ENCODE data around the gene SPTLC3. TPM values are rescaled to one million over a fixed set of nuclear protein-coding genes. Genes with fewer than 3 reads are reported as not detected.

The SPTLC3 gene
- polyA plus RNA-seq, 3 donors: 0.01 TPM; not detected in 2

DNA sequence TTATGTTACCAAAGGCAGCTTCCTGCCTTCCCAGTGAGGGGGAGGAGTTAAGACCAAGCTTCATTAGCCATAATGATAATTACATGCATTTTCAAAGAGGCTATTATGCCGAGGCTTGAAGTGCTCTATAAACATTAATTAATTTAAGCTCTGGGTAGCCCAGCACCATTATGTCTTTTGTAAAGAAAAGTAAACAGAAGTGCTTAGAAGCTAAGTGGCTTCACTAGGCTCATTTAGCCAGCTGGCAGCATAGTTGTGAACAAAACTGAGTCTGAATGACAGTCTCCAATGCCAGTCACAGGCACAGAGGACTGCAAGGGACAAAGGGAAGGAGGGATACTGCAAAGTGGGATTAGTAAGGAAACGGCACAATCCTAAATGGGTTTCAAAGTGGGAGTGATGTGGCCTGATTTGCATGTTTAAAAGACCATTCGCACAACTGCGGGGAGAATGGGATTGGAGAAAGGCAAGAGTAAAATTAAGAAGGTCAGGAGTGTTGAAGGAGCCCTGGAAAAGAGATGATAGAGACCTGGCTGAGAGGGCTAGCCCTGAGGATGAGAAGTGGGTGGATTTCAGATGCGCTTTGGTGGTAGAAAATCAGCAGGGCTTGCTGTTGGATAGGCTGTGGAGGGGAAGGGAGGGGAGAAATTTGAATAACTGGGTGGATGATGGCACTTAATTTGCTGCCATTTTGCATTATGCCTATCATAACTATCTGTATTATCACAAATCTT, 192.2 kb downstream of the SPTLC3 start:
- no peak overlapping the region for H3K4me3 Mint-ChIP-seq
- WGBS (ENCODE audit: insufficient coverage): 89% methylated on average over 3 of the region's 5 CpGs

DNA sequence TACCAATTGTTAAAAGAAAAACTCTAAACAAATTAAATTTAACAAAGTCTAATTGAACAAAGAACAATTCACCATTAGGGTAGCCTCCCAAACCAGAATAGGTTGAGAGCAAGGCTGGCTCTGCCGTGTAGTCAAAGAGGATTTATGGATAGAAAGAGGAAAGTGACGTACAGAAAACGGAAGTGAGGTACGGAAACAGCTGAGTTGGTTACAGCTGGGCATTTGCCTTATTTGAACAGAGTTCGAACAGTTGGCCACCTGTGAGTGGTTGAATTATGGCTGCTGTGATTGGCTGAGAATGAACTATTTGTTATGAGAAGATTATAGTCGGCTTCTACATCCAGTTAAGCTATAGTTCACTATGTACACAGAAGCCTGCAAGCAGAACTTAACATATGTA, 193.8 kb downstream of the SPTLC3 start:
- 2% methylated on average over 4 of the region's 6 CpGs for WGBS (ENCODE audit: insufficient coverage)
- Mint-ChIP-seq H3K4me1 (peaks cover 3% of the 10 kb centered on the region), H3K27ac (no peak overlapping the region), H3K4me3 (no peak overlapping the region), H3K9me3 (peaks cover 0 to 5% (median 2%) of the 10 kb centered on the region in 7 donors), H3K27me3 (ENCODE audit: low read depth in 3 of 3) (peaks cover 0 to 8% (median 4%) of the 10 kb centered on the region in 3 donors), H3K36me3 (no peaks in the 10 kb centered on the region)
- H4K20me1 ChIP-seq (ENCODE audit: insufficient read depth, low read length): no peaks in the 10 kb centered on the region
- H3K27ac ChIP-seq (ENCODE audit: low read depth in 1 of 2, low read length in 2 of 2): no peak overlapping the region
- H3K9ac ChIP-seq (ENCODE audit: insufficient read depth, low read length, poor library complexity, severe bottlenecking): no peak overlapping the region
- intact Hi-C loops (cut with micrococcal nuclease): no loop called here
- no peak overlapping the region for H2AFZ ChIP-seq (ENCODE audit: insufficient read depth, low read depth, low read length, poor library complexity, severe bottlenecking)
- no peaks in the 10 kb centered on the region for H3K9me3 ChIP-seq (replicated peaks in 1 of 2; ENCODE audit: control insufficient read depth in 1 of 2, insufficient read depth in 1 of 2, low read length in 2 of 2)
- DNase-seq: no peak
- no peaks in the 10 kb centered on the region for H3K79me2 ChIP-seq (ENCODE audit: insufficient read depth, low read length)
- H3K36me3 ChIP-seq (replicated peaks in 1 of 2; ENCODE audit: control insufficient read depth in 1 of 2, insufficient read depth in 2 of 2, low read length in 2 of 2): no peaks in the 10 kb centered on the region
- no peak overlapping the region for H3K4me2 ChIP-seq (replicated peaks; ENCODE audit: extremely low read depth, low read length, poor library complexity, severe bottlenecking)
- H3K27me3 ChIP-seq (ENCODE audit: control insufficient read depth in 2 of 2, insufficient read depth in 2 of 2, low read length in 2 of 2): no peaks in the 10 kb centered on the region
- TF ChIP-seq, protein P1, sequence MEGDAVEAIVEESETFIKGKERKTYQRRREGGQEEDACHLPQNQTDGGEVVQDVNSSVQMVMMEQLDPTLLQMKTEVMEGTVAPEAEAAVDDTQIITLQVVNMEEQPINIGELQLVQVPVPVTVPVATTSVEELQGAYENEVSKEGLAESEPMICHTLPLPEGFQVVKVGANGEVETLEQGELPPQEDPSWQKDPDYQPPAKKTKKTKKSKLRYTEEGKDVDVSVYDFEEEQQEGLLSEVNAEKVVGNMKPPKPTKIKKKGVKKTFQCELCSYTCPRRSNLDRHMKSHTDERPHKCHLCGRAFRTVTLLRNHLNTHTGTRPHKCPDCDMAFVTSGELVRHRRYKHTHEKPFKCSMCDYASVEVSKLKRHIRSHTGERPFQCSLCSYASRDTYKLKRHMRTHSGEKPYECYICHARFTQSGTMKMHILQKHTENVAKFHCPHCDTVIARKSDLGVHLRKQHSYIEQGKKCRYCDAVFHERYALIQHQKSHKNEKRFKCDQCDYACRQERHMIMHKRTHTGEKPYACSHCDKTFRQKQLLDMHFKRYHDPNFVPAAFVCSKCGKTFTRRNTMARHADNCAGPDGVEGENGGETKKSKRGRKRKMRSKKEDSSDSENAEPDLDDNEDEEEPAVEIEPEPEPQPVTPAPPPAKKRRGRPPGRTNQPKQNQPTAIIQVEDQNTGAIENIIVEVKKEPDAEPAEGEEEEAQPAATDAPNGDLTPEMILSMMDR (IDR thresholded peaks at IDR 0.05): no peak
- H3K4me1 ChIP-seq (ENCODE audit: control insufficient read depth in 1 of 2, insufficient read depth in 2 of 2, low read length in 2 of 2): no peaks in the 10 kb centered on the region
- no peak overlapping the region for H3K4me3 ChIP-seq (replicated peaks in 1 of 3; ENCODE audit: low read depth in 2 of 3, low read length in 3 of 3)

More for the DNA sequence above, 192.2 kb downstream of the SPTLC3 start:
- Mint-ChIP-seq H3K27ac (no peak overlapping the region), H3K27me3 (ENCODE audit: low read depth in 3 of 3) (peaks cover 0 to 6% (median 1%) of the 10 kb centered on the region in 3 donors), H3K9me3 (peaks cover 0 to 5% (median 2%) of the 10 kb centered on the region in 7 donors), H3K4me1 (peaks cover 3% of the 10 kb centered on the region), H3K36me3 (no peaks in the 10 kb centered on the region)
- no peak overlapping the region for H3K9ac ChIP-seq (ENCODE audit: insufficient read depth, low read length, poor library complexity, severe bottlenecking)
- H3K79me2 ChIP-seq (ENCODE audit: insufficient read depth, low read length): no peaks in the 10 kb centered on the region
- DNase-seq: no peak
- no peaks in the 10 kb centered on the region for H3K27me3 ChIP-seq (ENCODE audit: control insufficient read depth in 2 of 2, insufficient read depth in 2 of 2, low read length in 2 of 2)
- H3K27ac ChIP-seq (ENCODE audit: low read depth in 1 of 2, low read length in 2 of 2): no peak overlapping the region
- no peak overlapping the region for H3K4me3 ChIP-seq (replicated peaks in 1 of 3; ENCODE audit: low read depth in 2 of 3, low read length in 3 of 3)
- H3K9me3 ChIP-seq (replicated peaks in 1 of 2; ENCODE audit: control insufficient read depth in 1 of 2, insufficient read depth in 1 of 2, low read length in 2 of 2): no peaks in the 10 kb centered on the region
- no peak overlapping the region for H2AFZ ChIP-seq (ENCODE audit: insufficient read depth, low read depth, low read length, poor library complexity, severe bottlenecking)
- H4K20me1 ChIP-seq (ENCODE audit: insufficient read depth, low read length): no peaks in the 10 kb centered on the region
- H3K36me3 ChIP-seq (replicated peaks in 1 of 2; ENCODE audit: control insufficient read depth in 1 of 2, insufficient read depth in 2 of 2, low read length in 2 of 2): no peaks in the 10 kb centered on the region
- intact Hi-C loops (cut with micrococcal nuclease): no loop called here
- TF ChIP-seq, protein P1 (IDR thresholded peaks at IDR 0.05): no peak
- H3K4me1 ChIP-seq (ENCODE audit: control insufficient read depth in 1 of 2, insufficient read depth in 2 of 2, low read length in 2 of 2): no peaks in the 10 kb centered on the region
- no peak overlapping the region for H3K4me2 ChIP-seq (replicated peaks; ENCODE audit: extremely low read depth, low read length, poor library complexity, severe bottlenecking)

Measured in CD14-positive monocyte (primary cell).